Activated T-cell treated with anti-CD3 and anti-CD28 coated beads, Interleukin-2, amount 50 U/mL, for 72 hours (primary cell): ENCODE data around the gene MESD. TPM values are rescaled to one million over a fixed set of nuclear protein-coding genes. Genes with fewer than 3 reads are reported as not detected.
A peak's percentile ranks its signal among the peaks of the same experiment; 100 is the strongest.
"Not testable (repeated sequence)": the region's sequence is repeated elsewhere in the genome, so short reads cannot be mapped to it uniquely, and the experiment has no call there.

ENCODE experiments used
- ATAC-seq, 2 donors: fragments of 150-1000 bp; cut with Tn5 transposase; replicated peaks in 1 of 2; 2 replicates each; pipeline ENCODE4 v1.10.0; 2021; ENCODE audit warnings: moderate library complexity in 2 of 2, mild to moderate bottlenecking in 1 of 2
- DNase-seq, 2 donors: peaks; one replicate each; pipeline ENCODE4 v3.0.0; 2021 to 2022; ENCODE audit warnings: mixed read lengths in 1 of 2
- H3K27ac Mint-ChIP-seq: one replicate; pipeline ENCODE4 v1.8.0; 2022; ENCODE audit warnings: mild to moderate bottlenecking, moderate library complexity, mixed read lengths
- H3K27me3 Mint-ChIP-seq: one replicate; pipeline ENCODE4 v1.8.0; 2022; ENCODE audit warnings: low read depth, mixed read lengths
- H3K36me3 Mint-ChIP-seq, 2 donors: one replicate each; pipeline ENCODE4 v1.8.0; 2022; ENCODE audit warnings: mixed read lengths in 2 of 2, mild to moderate bottlenecking in 1 of 2; ENCODE audit not compliant: insufficient read depth in 2 of 2
- H3K4me1 Mint-ChIP-seq: one replicate; pipeline ENCODE4 v1.8.0; 2022; ENCODE audit warnings: low read depth, mixed read lengths
- H3K4me3 Mint-ChIP-seq, 2 donors: one replicate each; pipeline ENCODE4 v1.8.0; 2022; ENCODE audit warnings: mild to moderate bottlenecking in 2 of 2, mixed read lengths in 2 of 2, moderate library complexity in 2 of 2
- H3K9me3 Mint-ChIP-seq, 2 donors: one replicate each; pipeline ENCODE4 v1.8.0; 2022; ENCODE audit warnings: mixed read lengths in 2 of 2
- total RNA-seq, 2 donors: library from RNA; stranded (reverse); gene quantifications; one replicate each; pipeline ENCODE4 v1.2.3, GENCODE V29; 2022

MESD gene
- total RNA-seq, 2 donors from 2014 or later, result 19.6 to 23.8 TPM

- Mint-ChIP-seq H3K36me3 (peaks cover 5 to 10% of the 10 kb centered on the region in 2 donors), H3K27ac (peak overlapping the region; percentile 48), H3K27me3 (no peaks in the 10 kb centered on the region), H3K9me3 (no peaks in the 10 kb centered on the region), H3K4me3 (no peak overlapping the region), H3K4me1 (peaks cover 54% of the 10 kb centered on the region)
- DNase-seq, result no peak
- ATAC-seq, result no peak
Measured at GRCh38 chr15:80978685-80979329, 10.8 kb downstream of the MESD start.

- peak; percentile 49 to 71 for ATAC-seq
Measured at GRCh38 chr15:80977627-80978036, 12.0 kb downstream of the MESD start.

GRCh38 chr15:80976851-80977250, 12.8 kb downstream of the MESD start:
- no peak for DNase-seq
- Mint-ChIP-seq H3K4me3 (no peak overlapping the region), H3K4me1 (peaks cover 47% of the 10 kb centered on the region), H3K27me3 (no peaks in the 10 kb centered on the region), H3K27ac (no peak overlapping the region), H3K9me3 (no peaks in the 10 kb centered on the region), H3K36me3 (peaks cover 5 to 10% of the 10 kb centered on the region in 2 donors)
- no peak for ATAC-seq

More at GRCh38 chr15:80977627-80978036, 12.0 kb downstream of the MESD start:
- Mint-ChIP-seq H3K27me3 (no peaks in the 10 kb centered on the region), H3K9me3 (no peaks in the 10 kb centered on the region), H3K4me1 (peaks cover 54% of the 10 kb centered on the region), H3K27ac (no peak overlapping the region), H3K4me3 (no peak overlapping the region), H3K36me3 (peaks cover 5 to 10% of the 10 kb centered on the region in 2 donors)
- DNase-seq, result peak; percentile 40 to 45

- H3K27me3 Mint-ChIP-seq, result no peaks in the 10 kb centered on the region
- H3K27ac Mint-ChIP-seq, result no peak overlapping the region
- ATAC-seq, result no peak
- H3K36me3 Mint-ChIP-seq, result peaks cover 5 to 10% of the 10 kb centered on the region in 2 donors
- peaks cover 44% of the 10 kb centered on the region for H3K4me1 Mint-ChIP-seq
- H3K4me3 Mint-ChIP-seq, result no peak overlapping the region
- DNase-seq, result no peak
- no peaks in the 10 kb centered on the region for H3K9me3 Mint-ChIP-seq
Measured at GRCh38 chr15:80974914-80975313, 14.7 kb downstream of the MESD start.

- no peak overlapping the region for H3K27ac Mint-ChIP-seq
- DNase-seq (no peak), ATAC-seq (no peak)
- H3K27me3 Mint-ChIP-seq, result no peaks in the 10 kb centered on the region
- H3K9me3 Mint-ChIP-seq, result no peaks in the 10 kb centered on the region
- H3K36me3 Mint-ChIP-seq, result peaks cover 0 to 3% of the 10 kb centered on the region in 2 donors
- H3K4me1 Mint-ChIP-seq, result peaks cover 20% of the 10 kb centered on the region
- H3K4me3 Mint-ChIP-seq, result no peak overlapping the region
Measured at GRCh38 chr15:80972276-80972675, 17.3 kb downstream of the MESD start.

- Mint-ChIP-seq H3K27ac (no peak overlapping the region), H3K27me3 (no peaks in the 10 kb centered on the region), H3K4me1 (peaks cover 15% of the 10 kb centered on the region), H3K36me3 (peaks cover 0 to 3% of the 10 kb centered on the region in 2 donors), H3K4me3 (no peak overlapping the region), H3K9me3 (no peaks in the 10 kb centered on the region)
- ATAC-seq, result no peak
- no peak for DNase-seq
Measured at GRCh38 chr15:80971143-80971542, 18.5 kb downstream of the MESD start.

- peaks cover under 1 to 5% of the 10 kb centered on the region in 2 donors for H3K36me3 Mint-ChIP-seq
- H3K9me3 Mint-ChIP-seq, result peaks cover under 1% of the 10 kb centered on the region in 2 donors
- peaks cover 14% of the 10 kb centered on the region for H3K4me1 Mint-ChIP-seq
- no peaks in the 10 kb centered on the region for H3K27me3 Mint-ChIP-seq
- no peak overlapping the region for H3K4me3 Mint-ChIP-seq
- ATAC-seq, result no peak
- DNase-seq, result no peak
- no peak overlapping the region for H3K27ac Mint-ChIP-seq
Measured at GRCh38 chr15:80970658-80971057, 19.0 kb downstream of the MESD start.

GRCh38 chr15:80970018-80970657, 19.5 kb downstream of the MESD start:
- Mint-ChIP-seq H3K4me1 (peaks cover 9% of the 10 kb centered on the region), H3K4me3 (no peak overlapping the region), H3K36me3 (peaks cover 4 to 10% of the 10 kb centered on the region in 2 donors), H3K9me3 (peaks cover 2 to 3% of the 10 kb centered on the region in 2 donors), H3K27ac (no peak overlapping the region), H3K27me3 (no peaks in the 10 kb centered on the region)
- ATAC-seq (peak in 1 of 2 donors; percentile 52), DNase-seq (peak; percentile 51 to 72)

- Mint-ChIP-seq H3K36me3 (peaks cover 8 to 18% of the 10 kb centered on the region in 2 donors), H3K9me3 (peaks cover 2 to 4% of the 10 kb centered on the region in 2 donors), H3K27ac (no peak overlapping the region), H3K4me1 (peaks cover 5% of the 10 kb centered on the region), H3K27me3 (no peaks in the 10 kb centered on the region), H3K4me3 (no peak overlapping the region)
- ATAC-seq (no peak), DNase-seq (no peak)
Measured at GRCh38 chr15:80969316-80969715, 20.3 kb downstream of the MESD start.

GRCh38 chr15:80967991-80968510, 21.6 kb downstream of the MESD start:
- Mint-ChIP-seq H3K36me3 (peaks cover 12 to 25% of the 10 kb centered on the region in 2 donors), H3K27me3 (no peaks in the 10 kb centered on the region)

GRCh38 chr15:80967451-80967850, 22.2 kb downstream of the MESD start:
- H3K4me1 Mint-ChIP-seq, result peaks cover 6% of the 10 kb centered on the region
- DNase-seq, result no peak
- no peaks in the 10 kb centered on the region for H3K27me3 Mint-ChIP-seq
- H3K36me3 Mint-ChIP-seq, result peaks cover 16 to 29% of the 10 kb centered on the region in 2 donors
- H3K27ac Mint-ChIP-seq, result no peak overlapping the region
- no peak overlapping the region for H3K4me3 Mint-ChIP-seq
- ATAC-seq, result no peak
- peaks cover 2 to 5% of the 10 kb centered on the region in 2 donors for H3K9me3 Mint-ChIP-seq

More at GRCh38 chr15:80967991-80968510, 21.6 kb downstream of the MESD start:
- Mint-ChIP-seq H3K4me3 (no peak overlapping the region), H3K27ac (no peak overlapping the region), H3K9me3 (peaks cover 2 to 5% of the 10 kb centered on the region in 2 donors), H3K4me1 (no peaks in the 10 kb centered on the region)
- ATAC-seq (no peak), DNase-seq (no peak)

GRCh38 chr15:80966431-80967197, 23.0 kb downstream of the MESD start:
- ATAC-seq, result no peak
- Mint-ChIP-seq H3K4me1 (peaks cover 13% of the 10 kb centered on the region), H3K27me3 (no peaks in the 10 kb centered on the region), H3K4me3 (no peak overlapping the region), H3K36me3 (peaks cover 17 to 30% of the 10 kb centered on the region in 2 donors), H3K27ac (no peak overlapping the region), H3K9me3 (peaks cover 2 to 5% of the 10 kb centered on the region in 2 donors)
- DNase-seq, result no peak

GRCh38 chr15:80965454-80965853, 24.2 kb downstream of the MESD start:
- not testable (repeated sequence) for ATAC-seq, H3K9me3 Mint-ChIP-seq, H3K27me3 Mint-ChIP-seq, DNase-seq, H3K27ac Mint-ChIP-seq, H3K4me3 Mint-ChIP-seq
- H3K36me3 Mint-ChIP-seq, result peaks cover 17 to 30% of the 10 kb centered on the region in 2 donors
- H3K4me1 Mint-ChIP-seq, result peaks cover 13% of the 10 kb centered on the region
